ENCODE measurements around the gene DOCK3.

DNA sequence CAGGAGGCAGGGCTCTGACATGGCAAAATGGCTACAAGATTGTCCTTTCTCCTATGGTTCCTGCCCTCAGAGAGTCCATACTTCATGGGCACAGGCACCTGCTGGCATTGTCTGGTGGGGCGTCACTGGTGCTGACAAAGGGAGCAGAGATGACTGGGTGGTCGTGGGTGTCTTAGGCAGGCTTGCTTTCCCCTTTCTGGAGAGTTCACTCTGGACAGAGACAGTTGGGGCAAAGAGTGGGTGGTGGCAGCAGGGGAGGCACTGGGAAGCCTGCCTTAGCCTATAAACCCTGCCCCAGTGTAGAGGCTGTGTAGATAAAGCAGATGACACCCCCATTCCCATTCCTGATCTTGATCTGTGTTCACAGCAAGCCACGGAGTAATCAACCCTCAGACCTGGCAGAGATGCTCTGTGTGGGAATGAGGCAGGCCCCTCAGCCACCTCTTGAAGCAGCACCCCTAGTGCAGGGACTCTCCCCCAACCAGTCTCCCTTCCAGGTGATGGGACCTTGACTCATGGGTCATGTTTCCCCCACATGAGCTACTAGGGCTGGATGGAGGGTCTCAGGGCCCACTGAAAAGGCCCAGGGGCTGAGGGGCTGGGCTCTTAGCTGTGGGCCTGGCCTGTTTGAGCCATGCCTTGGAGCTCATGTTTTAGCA, 20.7 kb upstream of the DOCK3 start:
- no peak for TF ChIP-seq ZC3H10 (CRISPR knock-in tag; IDR thresholded peaks at IDR 0.05)
- no peak for TF ChIP-seq RARB (CRISPR knock-in tag; IDR thresholded peaks at IDR 0.05)
- TF ChIP-seq SNAI2 (CRISPR knock-in tag; IDR thresholded peaks at IDR 0.05) = no peak
- TF ChIP-seq PATZ1 (CRISPR knock-in tag; IDR thresholded peaks at IDR 0.05; ENCODE audit: borderline replicate concordance) = no peak
- TF ChIP-seq ZFP30 (CRISPR knock-in tag; IDR thresholded peaks at IDR 0.05) = no peak
